HCT116 (cell line): ENCODE results near the gene ADRB1. TPM values are rescaled to one million over a fixed set of nuclear protein-coding genes. Genes with fewer than 3 reads are reported as not detected.

Experiments used
- ATAC-seq: fragments of 200-7000 bp; cut with Tn5 transposase; 2 replicates; pipeline ENCODE4 v1.9.1; 2020; ENCODE audit warnings: mild to moderate bottlenecking, moderate library complexity
- BruUV-seq: library from RNA; stranded (reverse); fragments of 400-500 nt; replicated peaks from 2 replicates; lab custom pipeline; 2021; lab: Mats Ljungman, UMichigan
- CTCF ChIA-PET: fragments of 300-600 bp; sonication (Branson Sonifier 250); formaldehyde crosslinking; loops from one replicate; lab custom pipeline; 2021; ENCODE audit warnings: antibody characterized with exemption; lab: Charles Lee
- POLR2A ChIA-PET: fragments of 300-600, 350-600 bp; sonication (Branson Sonifier 250); formaldehyde crosslinking; loops from one replicate; lab custom pipeline; 2021; ENCODE audit warnings: antibody characterized with exemption; lab: Charles Lee
- RAD21 ChIA-PET, 2 experiments: fragments of 300-600 bp; sonication (Branson Sonifier 250); formaldehyde crosslinking; loops; one replicate each; lab custom pipeline; 2023; ENCODE audit warnings: low total read pairs in 2 of 2; ENCODE audit not compliant: uncharacterized antibody in 2 of 2, unreplicated experiment in 2 of 2, low non-redundant PET in 1 of 2; lab: Charles Lee
- DNase-seq: peaks from one replicate; pipeline ENCODE4 v3.0.0-alpha.2; 2010; ENCODE audit warnings: low read depth, low spot score
- H2AFZ ChIP-seq: fragments of 200-600 bp; shearing (Covaris generic), sonication (generic); 2 replicates; pipeline ENCODE4 v1.6.1; 2017; ENCODE audit warnings: low read depth, mixed run types, mixed read lengths, antibody characterized with exemption, low read length; ENCODE audit not compliant: poor library complexity, severe bottlenecking
- H3K27ac ChIP-seq: 2 replicates; pipeline ENCODE4 v1.5.1; 2012; ENCODE audit warnings: low read depth, low read length
- H3K27me3 ChIP-seq: fragments of 200-600 bp; sonication (generic); 2 replicates; pipeline ENCODE4 v1.6.1; 2016; ENCODE audit warnings: mixed run types, low read length, mixed read lengths; ENCODE audit not compliant: insufficient read depth
- H3K36me3 ChIP-seq, 2 experiments: fragments of 200-500 bp in 1 of 2; fragments of 200-600 bp in 1 of 2; sonication (Bioruptor generic) in 1 of 2; sonication (generic) in 1 of 2; 2 replicates each; pipeline versions ENCODE4 v1.5.1 to v1.6.1; 2014 to 2016; ENCODE audit warnings: low read length in 2 of 2, inconsistent platforms in 1 of 2, mixed read lengths in 1 of 2, mixed run types in 1 of 2; ENCODE audit not compliant: insufficient read depth in 2 of 2, control insufficient read depth in 1 of 2
- H3K4me1 ChIP-seq, 2 experiments: fragments of 200-600 bp in 1 of 2; sonication (generic) in 1 of 2; 2 replicates each; pipeline versions ENCODE4 v1.5.1 to v1.6.1; 2012 to 2017; ENCODE audit warnings: low read length in 2 of 2, inconsistent platforms in 1 of 2, mild to moderate bottlenecking in 1 of 2, mixed read lengths in 1 of 2, mixed run types in 1 of 2, moderate library complexity in 1 of 2; ENCODE audit not compliant: insufficient read depth in 2 of 2, control insufficient read depth in 1 of 2
- H3K4me2 ChIP-seq: fragments of 200-600 bp; sonication (generic); 2 replicates; pipeline ENCODE4 v1.6.1; 2017; ENCODE audit warnings: mixed run types, low read length, mixed read lengths
- H3K4me3 ChIP-seq, 2 experiments: fragments of 200-600 bp in 1 of 2; sonication (generic) in 1 of 2; replicated peaks in 1 of 2; 2 replicates each; pipeline ENCODE4 v1.5.1; 2011 to 2016; ENCODE audit warnings: low read length in 2 of 2, control low read depth in 1 of 2, low read depth in 1 of 2, mild to moderate bottlenecking in 1 of 2, mixed read lengths in 1 of 2, mixed run types in 1 of 2
- H3K79me2 ChIP-seq: fragments of 200-600 bp; sonication (generic); 2 replicates; pipeline ENCODE4 v1.6.1; 2017; ENCODE audit warnings: mild to moderate bottlenecking, mixed run types, low read length, moderate library complexity, mixed read lengths; ENCODE audit not compliant: insufficient read depth
- H3K9ac ChIP-seq: fragments of 200-600 bp; sonication (generic); 2 replicates; pipeline ENCODE4 v1.6.1; 2016; ENCODE audit warnings: low read length, mixed read lengths
- H3K9me2 ChIP-seq: fragments of 200-600 bp; sonication (generic), shearing (Covaris generic); 2 replicates; pipeline ENCODE4 v1.6.1; 2017; ENCODE audit warnings: mixed run types, mild to moderate bottlenecking, moderate library complexity; ENCODE audit not compliant: insufficient read depth
- H3K9me3 ChIP-seq, 2 experiments: fragments of 200-500 bp in 1 of 2; fragments of 200-600 bp in 1 of 2; sonication (Bioruptor generic) in 1 of 2; sonication (generic) in 1 of 2; 2 replicates each; pipeline ENCODE4 v1.6.1; 2014 to 2017; ENCODE audit warnings: low read length in 2 of 2, mixed read lengths in 2 of 2, inconsistent platforms in 1 of 2, low read depth in 1 of 2, mild to moderate bottlenecking in 1 of 2, mixed run types in 1 of 2, moderate library complexity in 1 of 2; ENCODE audit not compliant: control insufficient read depth in 1 of 2, insufficient read depth in 1 of 2
- H4K20me1 ChIP-seq: fragments of 200-600 bp; sonication (generic), shearing (Covaris generic); 2 replicates; pipeline ENCODE4 v1.6.1; 2017; ENCODE audit warnings: mixed run types, mild to moderate bottlenecking, moderate library complexity; ENCODE audit not compliant: insufficient read depth
- ATF3 ChIP-seq: IDR thresholded peaks from 2 replicates; pipeline ENCODE4 v1.6.1; 2012
- CBX3 ChIP-seq: IDR thresholded peaks from 2 replicates; pipeline ENCODE4 v1.6.1; 2012; ENCODE audit warnings: low read depth
- CEBPB ChIP-seq: IDR thresholded peaks from 2 replicates; pipeline ENCODE4 v1.6.1; 2012; ENCODE audit warnings: low read depth
- CTCF ChIP-seq, 3 experiments: fragments of 200-600 bp in 1 of 3; sonication (generic) in 1 of 3; IDR thresholded peaks in 2 of 3; conservative IDR thresholded peaks in 1 of 3; 2 replicates each; pipeline ENCODE4 v1.5.1; 2012 to 2017; ENCODE audit warnings: low read depth in 2 of 3, low read length in 2 of 3, antibody characterized with exemption in 1 of 3, borderline replicate concordance in 1 of 3, control low read depth in 1 of 3, mild to moderate bottlenecking in 1 of 3, mixed read lengths in 1 of 3, mixed run types in 1 of 3, moderate library complexity in 1 of 3; ENCODE audit not compliant: insufficient read depth in 1 of 3
- EGR1 ChIP-seq: IDR thresholded peaks from 2 replicates; pipeline ENCODE4 v1.6.1; 2012; ENCODE audit warnings: low read depth
- ELF1 ChIP-seq: IDR thresholded peaks from 2 replicates; pipeline ENCODE4 v1.6.1; 2012; ENCODE audit warnings: low read depth, borderline replicate concordance
- EZH2phosphoT487 ChIP-seq: fragments of 200-600 bp; IDR thresholded peaks from 2 replicates; pipeline ENCODE4 v1.6.1; 2018; ENCODE audit warnings: antibody characterized with exemption, borderline replicate concordance
- FOSL1 ChIP-seq: IDR thresholded peaks from 2 replicates; pipeline ENCODE4 v1.6.1; 2012; ENCODE audit warnings: low read depth
- JUND ChIP-seq: IDR thresholded peaks from 2 replicates; pipeline ENCODE4 v1.6.1; 2012
- POLR2A ChIP-seq: IDR thresholded peaks from 2 replicates; pipeline ENCODE4 v1.7.0; 2011; ENCODE audit warnings: borderline replicate concordance; ENCODE audit not compliant: insufficient read depth, insufficient read length; ENCODE audit errors: extremely low read depth
- RAD21 ChIP-seq: IDR thresholded peaks from 2 replicates; pipeline ENCODE4 v1.6.1; 2012; ENCODE audit warnings: low read depth, mild to moderate bottlenecking
- YY1 ChIP-seq: IDR thresholded peaks from 2 replicates; pipeline ENCODE4 v1.6.1; 2011; ENCODE audit warnings: low read length, low read depth, moderate library complexity, mild to moderate bottlenecking; ENCODE audit not compliant: insufficient replicate concordance; ENCODE audit errors: extremely low read depth
- ZFX ChIP-seq: fragments of 450-650 bp; IDR thresholded peaks from 2 replicates; pipeline ENCODE4 v1.6.1; 2017
- intact Hi-C: fragments of 100-400 bp; cut with micrococcal nuclease; formaldehyde crosslinking; loops from 2 replicates; pipeline ENCODE4 v1.10.0; 2022
- total RNA-seq: library from RNA; stranded (reverse); gene quantifications from one replicate; pipeline ENCODE4 v1.2.1, GENCODE V29; 2021; ENCODE audit not compliant: unreplicated experiment
- TF ChIP-seq, protein P1 (sequence below): IDR thresholded peaks from 2 replicates; pipeline ENCODE4 v1.6.1; 2012; ENCODE audit warnings: low read depth

ADRB1 gene
- total RNA-seq, 1 experiment from 2014 or later = 0.89 TPM

GRCh38 chr10:114025611-114026130 lies 18.0 kb upstream of the ADRB1 start:
- no peak overlapping the region for H3K9ac ChIP-seq
- TF ChIP-seq CBX3 (no peak), ZFX (no peak), ATF3 (no peak), CEBPB (no peak), EZH2phosphoT487 (no peak)
- TF ChIP-seq, all 23 proteins: peak for 0
- Histone ChIP-seq H3K9me2 (no peaks in the 10 kb centered on the region), H3K36me3 (no peaks in the 10 kb centered on the region), H3K27ac (peak overlapping the region; percentile 48; the same call in 1 of the 2 replicates), H4K20me1 (no peaks in the 10 kb centered on the region), H3K9me3 (no peaks in the 10 kb centered on the region), H3K79me2 (no peaks in the 10 kb centered on the region), H3K4me1 (peaks cover 23 to 45% of the 10 kb centered on the region in 2 experiments), H3K4me3 (no peak overlapping the region), H2AFZ (peak overlapping the region; percentile 73), H3K27me3 (no peaks in the 10 kb centered on the region), H3K4me2 (peak overlapping the region; percentile 68)
- RAD21 ChIA-PET = no interaction called here
- ATAC-seq (no peak), DNase-seq (no peak)
- CTCF ChIA-PET = no interaction called here
- intact Hi-C loops = no loop called here
- no TSS peak for BruUV-seq
- POLR2A ChIA-PET = no interaction called here

- peaks cover 23 to 52% of the 10 kb centered on the region in 2 experiments for H3K4me1 ChIP-seq
- no TSS peak for BruUV-seq
- H3K27ac ChIP-seq = peak overlapping the region; percentile 48; the same call in 1 of the 2 replicates
- peak overlapping the region; percentile 68 for H3K4me2 ChIP-seq
- peak overlapping the region; percentile 73 for H2AFZ ChIP-seq
- ChIA-PET RAD21 (no interaction called here), CTCF (no interaction called here), POLR2A (no interaction called here)
- no peaks in the 10 kb centered on the region for H3K27me3 ChIP-seq
- H3K36me3 ChIP-seq = no peaks in the 10 kb centered on the region
- H4K20me1 ChIP-seq = no peaks in the 10 kb centered on the region
- intact Hi-C loops = no loop called here
- peak; percentile 86 for ATAC-seq
- DNase-seq = peak; percentile 58
- no peaks in the 10 kb centered on the region for H3K9me2 ChIP-seq
- no peaks in the 10 kb centered on the region for H3K9me3 ChIP-seq
- peak overlapping the region; percentile 10 to 28 for H3K4me3 ChIP-seq
- H3K79me2 ChIP-seq = no peaks in the 10 kb centered on the region
- peak overlapping the region; percentile 24 for H3K9ac ChIP-seq
- no peak for TF ChIP-seq CTCF (IDR thresholded peaks at IDR 0.05 in 2 of 3, conservative IDR thresholded peaks at IDR 0.05 in 1 of 3; ENCODE audit: borderline replicate concordance in 1 of 3, insufficient read depth in 1 of 3, low read depth in 2 of 3, low read length in 2 of 3)
- no peak for TF ChIP-seq RAD21
- no peak for TF ChIP-seq ELF1
- no peak for TF ChIP-seq CBX3
- TF ChIP-seq, protein P1, sequence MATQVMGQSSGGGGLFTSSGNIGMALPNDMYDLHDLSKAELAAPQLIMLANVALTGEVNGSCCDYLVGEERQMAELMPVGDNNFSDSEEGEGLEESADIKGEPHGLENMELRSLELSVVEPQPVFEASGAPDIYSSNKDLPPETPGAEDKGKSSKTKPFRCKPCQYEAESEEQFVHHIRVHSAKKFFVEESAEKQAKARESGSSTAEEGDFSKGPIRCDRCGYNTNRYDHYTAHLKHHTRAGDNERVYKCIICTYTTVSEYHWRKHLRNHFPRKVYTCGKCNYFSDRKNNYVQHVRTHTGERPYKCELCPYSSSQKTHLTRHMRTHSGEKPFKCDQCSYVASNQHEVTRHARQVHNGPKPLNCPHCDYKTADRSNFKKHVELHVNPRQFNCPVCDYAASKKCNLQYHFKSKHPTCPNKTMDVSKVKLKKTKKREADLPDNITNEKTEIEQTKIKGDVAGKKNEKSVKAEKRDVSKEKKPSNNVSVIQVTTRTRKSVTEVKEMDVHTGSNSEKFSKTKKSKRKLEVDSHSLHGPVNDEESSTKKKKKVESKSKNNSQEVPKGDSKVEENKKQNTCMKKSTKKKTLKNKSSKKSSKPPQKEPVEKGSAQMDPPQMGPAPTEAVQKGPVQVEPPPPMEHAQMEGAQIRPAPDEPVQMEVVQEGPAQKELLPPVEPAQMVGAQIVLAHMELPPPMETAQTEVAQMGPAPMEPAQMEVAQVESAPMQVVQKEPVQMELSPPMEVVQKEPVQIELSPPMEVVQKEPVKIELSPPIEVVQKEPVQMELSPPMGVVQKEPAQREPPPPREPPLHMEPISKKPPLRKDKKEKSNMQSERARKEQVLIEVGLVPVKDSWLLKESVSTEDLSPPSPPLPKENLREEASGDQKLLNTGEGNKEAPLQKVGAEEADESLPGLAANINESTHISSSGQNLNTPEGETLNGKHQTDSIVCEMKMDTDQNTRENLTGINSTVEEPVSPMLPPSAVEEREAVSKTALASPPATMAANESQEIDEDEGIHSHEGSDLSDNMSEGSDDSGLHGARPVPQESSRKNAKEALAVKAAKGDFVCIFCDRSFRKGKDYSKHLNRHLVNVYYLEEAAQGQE = no peak
- TF ChIP-seq FOSL1 = peak; percentile 55
- TF ChIP-seq JUND = peak; percentile 64
- TF ChIP-seq YY1 = no peak
- TF ChIP-seq EGR1 = peak; percentile 33; the same call in 1 of the 2 replicates
- TF ChIP-seq POLR2A = no peak
Measured at GRCh38 chr10:114026189-114027040, 17.3 kb upstream of the ADRB1 start.
